ENCODE measurements around the gene NXPH2.
"Not testable (repeated sequence)": the region's sequence is repeated elsewhere in the genome, so short reads cannot be mapped to it uniquely, and the experiment has no call there.

NXPH2 gene

DNA sequence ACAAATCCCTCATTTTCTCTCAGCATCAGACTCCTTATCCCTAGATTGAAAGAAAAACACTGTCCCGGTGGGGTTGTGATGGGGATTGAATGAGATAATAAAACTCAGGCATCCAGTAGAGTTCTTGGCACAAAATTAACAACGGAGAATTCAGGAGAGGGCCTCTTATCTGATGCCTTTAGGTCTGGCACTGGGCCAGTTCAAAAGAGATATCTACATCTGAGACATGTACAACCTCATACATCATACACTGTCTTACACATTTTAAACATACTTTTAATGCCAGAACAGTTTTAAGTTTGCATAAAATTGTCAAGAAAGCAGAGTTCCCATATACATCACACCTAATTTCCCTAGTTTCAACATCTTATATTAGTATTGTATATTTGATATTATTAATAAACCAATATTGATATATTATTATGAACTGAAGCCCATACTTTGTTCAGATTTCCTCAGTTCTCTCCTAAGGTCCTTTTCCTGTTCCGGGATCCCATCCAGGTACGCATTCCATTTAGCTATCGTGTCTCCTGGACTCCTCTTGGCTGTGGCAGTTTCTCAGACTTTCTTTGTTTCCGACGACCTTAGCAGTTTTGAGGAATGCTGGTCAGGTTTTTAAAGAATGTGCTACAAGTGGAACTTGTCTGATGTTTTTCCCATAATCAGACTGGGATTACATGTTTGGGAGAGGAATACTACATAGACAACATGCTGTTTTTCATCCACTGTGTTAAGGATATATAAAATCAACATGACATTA, 27.8 kb downstream of the NXPH2 start:
- no peak for DNase-seq

DNA sequence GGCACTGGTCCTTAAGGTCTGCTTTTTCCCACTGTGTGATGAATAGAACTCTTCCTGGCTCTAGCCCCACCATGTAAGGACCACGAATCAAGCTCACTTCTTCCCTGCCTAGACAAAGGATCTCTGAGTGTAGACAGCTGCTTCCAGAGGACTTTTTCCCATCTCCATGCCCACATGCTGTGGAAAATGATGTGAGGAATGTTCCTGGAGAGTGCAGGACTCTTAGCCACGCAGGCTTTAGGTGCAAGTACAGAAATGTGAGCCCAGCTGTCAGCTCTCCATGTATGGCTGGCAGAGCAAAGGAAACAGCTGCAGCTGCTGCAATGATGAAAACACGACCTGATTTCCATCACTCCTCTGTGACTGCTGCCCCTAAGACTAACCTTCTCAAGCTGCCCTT, 35.5 kb downstream of the NXPH2 start:
- no peak for DNase-seq

DNA sequence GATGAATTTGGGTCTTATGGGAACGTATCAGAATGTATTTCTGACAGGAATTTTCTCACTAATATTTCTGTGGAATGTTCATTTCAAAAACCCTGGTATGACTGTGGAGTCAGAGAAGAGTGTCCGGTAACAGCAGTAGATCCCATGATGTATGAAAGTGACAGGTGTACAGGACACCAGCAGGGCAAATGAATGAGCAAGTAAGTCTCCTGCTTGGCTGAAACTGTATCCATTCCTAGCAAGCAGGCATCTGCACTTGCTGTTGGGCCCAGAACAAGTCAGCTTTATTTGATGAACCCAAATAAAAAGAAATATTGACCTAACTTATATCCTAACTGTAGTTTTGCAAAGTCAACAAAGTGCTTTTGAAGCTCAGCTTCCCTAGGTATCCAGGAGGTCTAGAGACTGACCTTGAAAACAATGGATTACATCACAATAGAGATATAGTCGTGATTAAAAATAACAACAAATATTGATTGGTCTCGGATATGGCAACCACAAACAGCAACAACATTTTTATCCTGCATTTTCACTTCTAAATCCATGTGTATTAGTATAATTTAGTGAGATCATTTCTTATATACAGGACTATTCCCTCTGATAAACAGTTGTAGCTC, 37.6 kb downstream of the NXPH2 start:
- DNase-seq = no peak

DNA sequence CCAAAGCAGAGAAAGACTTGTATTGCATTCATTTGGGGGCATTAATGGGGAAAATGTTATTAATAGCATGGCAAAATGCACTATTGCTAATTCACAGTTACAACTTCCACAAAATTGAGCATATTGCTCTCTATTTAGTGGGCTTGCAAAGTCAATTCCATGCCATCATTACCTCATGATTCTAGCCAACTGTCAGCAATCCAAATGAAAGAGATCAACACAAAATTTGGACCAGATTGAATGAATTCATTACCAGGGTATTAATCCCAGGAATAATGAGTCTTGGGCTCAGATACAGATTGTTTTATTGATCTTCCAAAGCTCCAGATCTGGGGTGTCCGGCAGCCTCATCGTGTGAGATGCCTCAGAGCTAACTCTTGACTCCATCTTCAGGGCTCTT, 38.3 kb downstream of the NXPH2 start:
- no peak for DNase-seq

DNA sequence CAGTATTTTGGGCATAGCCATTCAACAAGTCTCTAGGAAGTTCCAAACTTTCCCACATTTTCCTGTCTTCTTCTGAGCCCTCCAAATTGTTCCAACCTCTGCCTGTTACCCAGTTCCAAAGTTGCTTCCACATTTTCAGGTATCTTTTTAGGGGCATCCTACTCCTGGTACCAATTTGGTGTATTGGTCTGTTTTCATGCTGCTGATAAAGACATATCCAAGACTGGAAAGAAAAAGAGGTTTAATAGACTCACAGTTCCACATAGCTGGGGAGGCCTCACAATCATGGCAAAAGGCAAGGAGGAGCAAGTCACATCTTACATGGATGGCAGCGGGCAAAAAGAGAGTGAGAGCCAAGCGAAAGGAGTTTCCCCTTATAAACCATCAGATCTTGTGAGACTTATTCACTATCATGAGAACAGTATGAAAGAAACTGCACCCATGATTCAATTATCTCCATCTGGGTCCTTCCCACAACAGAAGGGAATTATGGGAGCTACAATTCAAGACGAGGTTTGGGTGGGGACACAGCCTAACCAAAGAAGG, 43.1 kb downstream of the NXPH2 start:
- DNase-seq = not testable (repeated sequence)

DNA sequence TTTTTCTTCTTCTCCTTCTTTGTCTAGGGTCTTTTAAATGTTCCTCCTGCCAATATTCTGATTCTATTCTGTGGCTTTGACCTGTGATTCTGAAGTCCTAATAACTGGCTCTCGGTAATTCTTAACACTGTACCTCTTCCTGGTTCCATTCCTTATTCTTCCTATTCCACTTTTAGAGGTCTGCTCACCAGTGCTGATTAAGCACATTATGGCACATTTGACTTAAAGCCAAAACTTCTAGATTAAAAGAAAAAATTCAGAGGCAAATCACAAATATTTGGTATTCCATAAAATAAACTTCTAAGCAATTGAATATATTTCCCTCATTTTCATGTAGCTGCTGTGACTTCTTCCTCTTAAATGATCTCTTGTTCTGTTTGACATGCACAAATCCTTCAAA, 47.5 kb downstream of the NXPH2 start:
- no peak for DNase-seq

DNA sequence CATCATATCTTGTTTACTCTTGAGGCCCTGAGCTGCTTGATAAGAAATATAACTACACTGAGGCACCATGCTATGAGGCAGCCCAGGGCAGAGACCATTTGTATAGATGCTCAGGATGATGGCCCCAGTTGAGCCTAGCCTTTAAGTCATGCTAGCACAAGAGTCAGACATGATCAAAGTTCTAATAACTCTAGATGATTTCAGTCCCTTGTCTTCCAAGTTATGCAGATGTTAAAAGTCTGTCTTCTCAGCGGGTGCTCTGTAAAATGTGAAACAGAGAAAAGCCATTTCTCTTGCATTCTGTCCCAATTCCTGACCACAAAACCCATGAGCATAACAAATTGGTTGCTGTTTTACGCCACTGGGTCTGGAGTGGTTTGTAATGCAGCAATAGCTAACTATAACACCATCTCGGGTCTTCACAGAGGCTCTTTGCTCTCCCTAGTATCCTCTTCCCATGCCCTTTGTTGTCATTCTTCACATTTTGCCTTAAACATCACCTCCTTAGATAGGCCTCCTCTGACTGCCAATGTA, 49.6 kb downstream of the NXPH2 start:
- no peak for DNase-seq

DNA sequence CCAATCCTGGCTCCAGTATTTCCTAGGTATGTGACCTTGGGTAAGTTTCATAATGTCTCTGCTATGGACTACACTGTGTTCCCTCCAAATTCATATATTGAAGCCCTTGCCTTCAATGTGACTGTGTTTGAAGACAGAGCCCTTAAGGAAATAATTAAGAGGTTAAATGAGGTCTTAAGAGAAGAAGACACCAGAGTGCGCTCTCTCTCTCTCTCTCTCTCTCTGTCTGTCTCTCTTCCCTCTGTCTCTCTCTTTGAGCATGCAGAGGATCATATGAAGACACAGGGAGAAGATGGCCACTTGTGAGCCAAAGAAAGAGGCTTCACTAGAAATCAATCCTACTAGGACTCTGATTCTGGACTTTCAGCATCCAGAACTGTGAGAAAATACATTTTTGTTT, 52.2 kb downstream of the NXPH2 start:
- DNase-seq = no peak

DNA sequence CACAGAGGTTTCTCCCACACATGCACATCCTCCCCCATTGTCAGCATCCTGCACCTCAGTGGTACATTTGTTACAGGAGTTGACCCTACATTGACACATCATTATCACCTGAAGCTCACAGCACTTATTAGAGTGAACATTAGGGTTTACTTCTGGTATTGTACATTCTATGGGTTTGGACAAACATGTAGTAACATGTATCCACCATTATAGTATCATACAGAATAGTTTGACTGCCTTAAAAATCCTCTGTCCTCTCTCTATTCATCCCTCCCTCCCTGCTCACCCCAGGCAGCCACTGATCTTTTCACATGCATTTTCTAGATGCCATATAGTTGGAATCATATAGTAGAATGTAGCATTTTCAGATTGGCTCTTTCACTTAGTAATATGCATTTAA, 53.5 kb downstream of the NXPH2 start:
- DNase-seq = no peak

DNA sequence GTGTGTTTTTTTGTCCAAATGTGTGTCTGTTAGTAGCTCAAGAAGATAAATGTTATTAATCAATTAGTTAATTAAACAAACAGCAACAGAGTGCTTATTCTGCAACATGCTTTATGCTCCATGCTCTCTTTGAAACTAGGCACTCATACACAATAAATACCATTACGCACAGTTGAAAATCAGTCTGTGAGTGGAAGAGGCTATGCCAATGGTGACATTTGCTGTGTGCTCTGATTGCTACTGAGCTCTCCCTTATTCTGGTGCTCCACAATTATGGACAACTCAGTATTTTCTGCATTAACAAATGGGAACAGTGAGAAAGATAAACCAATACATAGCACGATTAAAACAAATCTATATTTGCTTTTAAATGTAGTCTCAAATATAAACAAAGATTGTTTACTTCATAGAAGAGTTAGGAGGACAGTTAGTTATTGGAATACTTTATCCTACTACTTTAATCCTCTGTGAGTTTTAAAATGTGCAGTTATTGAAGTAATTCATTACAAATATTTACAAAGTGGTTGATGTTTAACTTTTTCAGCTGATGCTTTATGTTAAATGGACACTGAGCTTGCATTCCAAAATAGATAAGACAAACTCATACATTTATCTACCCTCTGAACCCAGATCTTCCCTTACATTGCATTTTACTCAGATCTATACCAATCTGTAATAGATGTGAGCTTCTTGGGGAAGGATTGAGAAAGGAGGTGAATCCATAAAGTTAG, 55.3 kb downstream of the NXPH2 start:
- DNase-seq = no peak

DNA sequence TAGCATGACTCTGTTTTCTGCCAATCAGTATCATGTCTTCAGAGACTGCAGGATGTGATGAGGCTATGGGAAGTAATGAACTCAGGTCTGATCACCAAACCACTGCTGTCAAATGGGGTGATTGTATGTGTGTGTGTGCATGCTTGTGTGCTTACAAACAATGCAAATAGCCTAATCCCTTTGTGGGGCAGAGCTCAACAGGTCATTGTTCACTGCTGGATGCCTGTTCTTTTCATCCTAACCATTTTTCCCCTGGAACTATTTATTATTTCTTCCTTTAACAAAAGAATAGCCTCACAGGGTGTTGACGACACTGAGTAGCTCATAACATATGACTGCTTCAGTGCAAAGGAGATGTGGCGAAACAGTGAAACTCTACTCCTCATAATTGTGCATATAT, 55.9 kb downstream of the NXPH2 start:
- DNase-seq = no peak

DNA sequence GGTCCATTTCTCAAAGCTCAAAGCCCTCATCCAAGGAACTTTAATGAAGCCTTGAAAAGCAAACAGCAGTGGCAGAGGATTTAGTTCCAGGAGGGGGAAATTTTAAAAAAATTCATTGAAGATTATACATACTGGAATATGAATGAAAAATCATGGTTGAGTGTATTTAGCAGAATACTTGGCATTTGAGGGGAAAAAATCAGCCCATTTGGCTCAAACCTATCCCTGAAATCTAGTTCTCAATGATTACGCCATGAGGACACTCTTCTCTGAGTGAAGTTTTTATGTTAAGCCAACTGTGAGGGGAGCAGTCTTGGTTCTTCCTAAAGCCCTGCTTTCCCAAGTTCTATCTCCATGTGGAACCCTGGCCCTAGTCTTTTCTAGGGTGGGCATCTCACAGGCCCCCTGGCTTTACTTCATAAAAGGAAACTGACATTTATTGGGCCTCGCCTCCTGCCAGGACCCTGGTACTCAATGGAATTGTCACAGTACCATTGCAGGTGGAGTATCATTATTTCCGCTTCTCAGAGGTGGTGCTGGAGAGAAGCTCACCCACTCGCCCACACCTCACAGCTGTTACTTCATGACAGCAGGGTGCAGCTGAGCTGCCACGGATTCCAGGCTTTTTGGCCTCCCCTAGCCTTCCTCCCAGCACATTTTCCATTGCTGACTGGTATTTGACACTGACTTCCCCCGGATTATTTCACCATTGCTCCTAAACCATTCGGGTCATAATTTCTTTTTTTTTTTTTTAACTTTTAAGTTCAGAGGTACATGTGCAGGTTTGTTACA, 56.8 kb downstream of the NXPH2 start:
- DNase-seq = no peak

DNA sequence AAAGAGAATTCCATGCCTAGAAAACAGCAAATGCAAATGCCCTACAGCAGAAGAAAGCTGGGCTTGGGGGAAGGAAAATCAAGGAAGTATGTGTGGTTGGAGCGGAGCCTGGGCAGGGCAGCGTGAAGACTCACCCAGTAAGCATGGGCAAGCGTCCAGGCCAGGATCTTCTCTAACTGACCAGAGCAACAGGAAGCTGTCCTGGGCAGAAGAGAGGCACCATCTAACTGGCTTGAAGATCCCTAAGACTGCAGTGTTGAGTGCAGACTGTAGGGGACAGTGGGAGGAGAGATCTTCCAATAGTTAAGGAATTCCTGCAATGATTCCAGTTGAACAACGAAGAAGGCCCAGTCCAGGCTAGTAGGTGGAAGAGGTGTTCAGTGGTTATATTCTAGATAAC, 57.9 kb downstream of the NXPH2 start:
- no peak for DNase-seq

DNA sequence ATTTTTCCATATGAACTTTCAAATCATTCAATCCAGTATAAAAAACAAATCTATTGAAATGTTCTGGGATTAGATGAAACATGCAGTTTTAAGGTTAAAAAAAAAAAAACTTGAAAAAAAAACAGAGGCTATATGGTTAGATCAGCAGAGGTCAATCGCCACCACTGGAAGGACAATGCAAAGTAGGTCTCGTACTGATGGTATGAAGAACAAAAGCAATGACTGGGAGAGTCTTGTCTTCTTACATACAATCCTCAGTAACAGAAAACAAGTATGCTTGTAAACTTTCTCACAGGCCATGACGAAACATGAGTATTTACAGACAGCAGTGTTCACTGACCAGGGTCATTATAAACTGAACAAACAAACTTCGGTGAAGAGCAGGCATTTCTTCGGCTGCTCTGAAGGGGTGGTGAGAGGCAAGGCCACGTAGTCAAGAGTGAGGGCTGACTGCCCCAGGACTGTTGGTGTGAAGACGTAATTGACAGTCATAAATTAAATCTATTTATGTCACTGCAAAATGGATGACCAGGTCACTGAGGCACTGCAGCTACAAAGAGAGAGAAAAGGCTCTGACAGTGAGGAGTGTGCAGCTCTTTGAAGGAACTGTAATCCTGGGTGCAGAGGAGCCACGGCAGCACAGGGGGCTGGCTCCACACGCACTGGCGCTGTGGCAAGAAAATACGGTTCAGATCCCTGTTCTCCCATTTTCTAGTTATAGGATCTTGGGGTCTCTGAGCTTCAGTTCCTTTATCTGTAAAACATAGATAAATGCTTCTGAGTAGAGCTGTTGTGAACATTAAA, 60.0 kb downstream of the NXPH2 start:
- DNase-seq = no peak

DNA sequence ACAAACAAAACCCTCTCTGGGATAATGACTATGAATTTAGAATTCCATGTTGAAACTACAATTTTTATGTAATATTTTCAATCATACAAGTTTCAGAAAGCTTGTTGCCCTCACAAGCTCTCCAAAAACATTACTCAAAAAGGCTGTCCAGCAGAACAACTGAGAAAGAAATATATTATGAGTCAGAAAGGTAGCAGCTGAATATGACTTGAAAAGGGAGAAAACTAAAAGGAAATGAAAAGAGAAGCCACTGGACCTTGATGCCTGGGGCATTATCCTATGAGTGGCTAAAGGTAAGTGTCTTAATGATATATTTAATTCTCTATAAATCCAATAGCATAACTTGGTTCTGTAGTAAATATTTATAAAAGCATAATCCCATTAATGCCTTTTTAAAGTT, 61.8 kb downstream of the NXPH2 start:
- DNase-seq = no peak

DNA sequence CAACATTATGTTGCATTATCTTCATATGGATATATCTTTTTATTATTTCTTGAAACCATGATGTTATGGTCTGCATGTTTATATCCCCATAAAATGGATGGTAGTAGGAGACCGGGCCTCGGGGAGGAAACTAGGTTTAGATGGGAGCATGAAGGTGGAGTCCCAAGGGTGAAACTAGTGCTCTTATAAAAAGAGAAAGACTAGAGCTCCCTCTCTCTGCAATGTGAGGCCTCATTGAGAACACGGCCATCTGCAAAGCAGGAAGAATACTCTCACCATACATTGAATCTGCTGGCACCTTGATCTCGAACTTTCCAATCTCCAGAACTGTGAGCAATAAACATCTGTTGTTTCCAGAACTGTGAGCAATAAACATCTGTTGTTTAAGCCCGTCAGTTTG, 64.0 kb downstream of the NXPH2 start:
- no peak for DNase-seq

DNA sequence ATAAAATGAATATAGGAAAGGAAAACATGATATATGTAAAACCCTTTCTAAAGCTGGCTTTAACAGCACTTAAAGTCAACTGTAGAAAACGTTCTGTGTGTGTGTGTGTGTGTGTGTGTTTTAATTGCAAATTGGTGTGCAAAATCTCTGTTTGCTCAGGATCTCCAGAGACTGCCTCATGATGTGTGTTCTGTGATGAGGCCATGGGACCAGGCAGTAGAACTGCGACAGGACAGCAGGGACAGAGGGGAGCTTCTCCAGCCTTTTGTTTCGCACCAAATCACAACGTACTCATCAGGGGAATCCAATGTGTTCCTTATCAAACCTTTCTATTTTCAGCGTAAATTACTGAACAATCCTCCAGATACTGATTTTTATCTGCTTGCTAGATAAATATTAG, 66.7 kb downstream of the NXPH2 start:
- DNase-seq = no peak

DNA sequence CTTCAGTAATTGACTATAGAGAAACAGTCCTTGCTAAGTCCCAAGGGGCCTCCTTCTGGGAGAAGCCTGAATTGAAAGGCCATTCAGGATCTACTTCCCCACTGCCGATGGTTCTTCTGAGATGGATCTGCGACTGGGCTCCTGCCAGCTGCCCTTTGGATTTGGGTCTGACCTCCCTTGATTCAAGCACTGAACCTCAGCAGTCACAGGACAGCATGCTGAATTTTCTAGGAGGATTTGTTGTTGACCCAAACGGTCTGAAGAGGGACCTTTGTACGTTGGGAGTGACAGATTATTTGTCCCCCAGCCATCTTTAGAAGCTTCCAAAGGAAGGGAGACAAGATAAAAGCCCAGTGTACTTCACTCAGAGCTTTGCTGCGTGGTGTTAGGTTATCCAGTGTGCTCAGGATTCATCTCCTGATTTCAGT, 67.1 kb downstream of the NXPH2 start:
- no peak for DNase-seq

DNA sequence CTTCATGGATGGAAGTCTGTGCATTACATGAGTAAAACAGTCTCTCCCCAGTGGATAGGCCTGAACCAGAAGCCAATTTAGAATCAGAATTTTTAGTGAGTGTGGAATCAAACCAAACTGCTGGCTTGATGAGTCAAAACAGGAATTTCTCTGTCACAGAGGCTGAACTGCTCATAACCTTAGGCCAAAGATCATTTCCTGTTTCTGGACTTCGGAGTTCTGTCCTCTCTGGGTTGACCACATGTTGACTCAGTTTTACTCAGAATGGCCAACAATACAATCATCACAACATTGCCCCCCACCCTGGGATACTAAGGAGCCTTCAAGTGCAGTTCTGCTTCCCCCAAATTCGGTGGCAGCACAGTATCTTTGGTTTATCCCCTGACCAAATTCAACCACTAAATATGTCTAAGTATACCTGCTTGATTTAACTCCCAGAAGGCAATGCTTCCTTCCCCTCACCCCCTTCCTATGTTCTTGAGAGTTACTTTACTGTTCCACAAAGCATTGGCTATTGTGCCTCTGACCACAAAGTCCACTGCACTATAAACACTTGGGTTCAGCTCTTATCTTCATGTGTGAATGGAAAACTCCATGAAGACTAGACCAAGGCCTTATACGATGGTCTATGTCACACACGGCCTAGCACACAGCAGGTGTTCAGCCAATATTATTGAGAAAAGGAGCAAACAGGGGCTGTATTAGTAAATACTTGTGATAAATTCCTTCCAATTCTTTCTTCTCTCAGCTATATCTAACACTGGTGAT, 67.8 kb downstream of the NXPH2 start:
- DNase-seq = no peak

DNA sequence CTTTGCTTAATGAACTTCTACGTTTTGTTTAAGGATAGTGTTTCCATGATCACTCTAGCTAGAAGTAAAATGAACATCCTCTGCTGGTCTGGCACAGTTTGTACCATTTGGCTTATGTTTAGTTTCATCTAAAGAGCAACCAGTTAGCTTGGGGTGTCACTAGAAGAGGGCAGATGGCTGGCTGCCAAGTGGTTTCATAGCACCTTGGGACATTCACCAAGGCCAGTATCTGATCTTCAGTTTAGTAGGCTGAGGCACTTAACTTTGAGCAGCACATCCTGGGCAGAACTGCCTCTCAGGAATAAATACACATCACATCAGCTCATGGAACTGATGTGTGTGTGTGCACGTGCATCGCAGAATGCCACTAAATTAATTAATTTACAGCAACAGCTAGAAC, 68.4 kb downstream of the NXPH2 start:
- no peak for DNase-seq

DNA sequence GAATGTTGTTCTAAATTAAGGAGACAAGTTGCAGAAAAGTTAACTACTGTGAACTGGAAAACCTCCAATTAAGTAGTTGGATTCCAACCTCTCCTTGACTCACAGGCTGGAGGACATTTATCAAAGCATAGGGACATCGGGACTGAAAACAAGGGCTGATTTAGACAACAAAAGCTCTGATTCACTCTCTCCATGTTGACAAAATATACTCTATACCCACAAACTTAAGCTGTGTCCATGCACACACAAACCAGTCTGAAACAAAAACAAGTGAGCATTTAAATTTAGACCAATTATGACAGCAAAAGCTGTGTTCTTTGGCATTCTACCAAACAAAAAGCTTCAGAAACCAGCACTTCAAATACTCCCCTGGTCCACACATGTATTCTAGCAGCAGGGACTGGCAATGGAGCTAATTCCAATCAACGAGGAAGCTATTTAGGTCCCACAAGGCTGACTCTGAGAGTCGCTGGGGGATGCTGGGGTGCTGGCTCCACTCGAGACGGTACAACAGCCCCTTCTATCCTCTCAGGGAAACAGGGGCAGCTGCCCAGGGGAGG, 71.4 kb downstream of the NXPH2 start:
- DNase-seq = no peak

Measured in CD4-positive, alpha-beta T cell treated with Interleukin-4 for 1 hour (primary cell).